Gastrocnemius medialis (tissue), 4 donors: ENCODE data around the gene GPR84. TPM values are rescaled to one million over a fixed set of nuclear protein-coding genes. Genes with fewer than 3 reads are reported as not detected.

Source experiments
- ATAC-seq, 2 donors: fragments of 150-250 bp; one replicate each; pipeline ENCODE4 v1.9.1; 2016
- DNase-seq, 2 donors: peaks; one replicate each; pipeline ENCODE4 v3.0.0-alpha.2; 2019
- H3K27ac ChIP-seq, 4 donors: fragments of 200-600 bp; sonication (generic); 1 replicate in 1 of 4; 2 replicates in 3 of 4; pipeline ENCODE4 v1.5.1; 2016 to 2018; ENCODE audit warnings: mild to moderate bottlenecking in 2 of 4, moderate library complexity in 1 of 4
- H3K27me3 ChIP-seq, 3 donors: fragments of 200-600 bp; sonication (generic) in 2 of 3; 1 replicate in 1 of 3; 2 replicates in 2 of 3; pipeline versions ENCODE4 v1.5.1 to v1.6.0; 2016 to 2019; ENCODE audit warnings: mild to moderate bottlenecking in 1 of 3, moderate library complexity in 1 of 3
- H3K36me3 ChIP-seq, 2 donors: fragments of 200-600 bp; sonication (generic) in 1 of 2; one replicate each; pipeline ENCODE4 v1.5.1; 2017 to 2018
- H3K4me1 ChIP-seq, 2 donors: fragments of 200-600 bp; sonication (generic) in 1 of 2; one replicate each; pipeline ENCODE4 v1.5.1; 2016 to 2017; ENCODE audit warnings: mild to moderate bottlenecking in 2 of 2
- H3K4me3 ChIP-seq, 4 donors: fragments of 200-600 bp; sonication (generic) in 3 of 4; 1 replicate in 1 of 4; 2 replicates in 3 of 4; pipeline ENCODE4 v1.5.1; 2016 to 2019; ENCODE audit warnings: mild to moderate bottlenecking in 2 of 4
- H3K9me3 ChIP-seq, 3 donors: fragments of 200-600 bp; sonication (generic) in 2 of 3; 1 replicate in 1 of 3; 2 replicates in 2 of 3; pipeline ENCODE4 v1.5.1; 2016 to 2019
- POLR2A ChIP-seq, 2 donors: fragments of 450-650 bp; IDR thresholded peaks; one replicate each; pipeline ENCODE4 v1.6.1; 2017; ENCODE audit warnings: antibody characterized with exemption in 2 of 2, mild to moderate bottlenecking in 2 of 2, moderate library complexity in 2 of 2
- in situ Hi-C, 4 donors: fragments of 200-750 bp; cut with MboI; loops; one replicate each; pipeline versions ENCODE4 v1.15.0 to v1.8.0; 2017; ENCODE audit warnings: low sequenced_read_pairs in 4 of 4
- intact Hi-C: fragments of 100-400 bp; cut with DNase I; formaldehyde crosslinking; loops from one replicate; pipeline ENCODE4 v1.15.1; 2023; ENCODE audit warnings: low total_unique reads
- total RNA-seq, 4 donors: library from RNA; depleted of rRNA; stranded (reverse); fragments of >200 nt; gene quantifications; one replicate each; pipeline versions ENCODE4 v1.1.0 to v1.2.3, GENCODE V29; 2016
- TF ChIP-seq, protein P1 (sequence below), 5 experiments: fragments of 450-650 bp in 3 of 5; fragments of 200-600 bp in 2 of 5; sonication (generic) in 2 of 5; IDR thresholded peaks in 4 of 5; conservative IDR thresholded peaks in 1 of 5; 1 replicate in 4 of 5; 2 replicates in 1 of 5; pipeline ENCODE4 v1.5.1; 2016 to 2019; ENCODE audit warnings: antibody characterized with exemption in 5 of 5, mild to moderate bottlenecking in 3 of 5, moderate library complexity in 3 of 5

The GPR84 gene
- total RNA-seq, 4 donors from 2014 or later, result 0.49 to 0.51 TPM; not detected in 2

DNA sequence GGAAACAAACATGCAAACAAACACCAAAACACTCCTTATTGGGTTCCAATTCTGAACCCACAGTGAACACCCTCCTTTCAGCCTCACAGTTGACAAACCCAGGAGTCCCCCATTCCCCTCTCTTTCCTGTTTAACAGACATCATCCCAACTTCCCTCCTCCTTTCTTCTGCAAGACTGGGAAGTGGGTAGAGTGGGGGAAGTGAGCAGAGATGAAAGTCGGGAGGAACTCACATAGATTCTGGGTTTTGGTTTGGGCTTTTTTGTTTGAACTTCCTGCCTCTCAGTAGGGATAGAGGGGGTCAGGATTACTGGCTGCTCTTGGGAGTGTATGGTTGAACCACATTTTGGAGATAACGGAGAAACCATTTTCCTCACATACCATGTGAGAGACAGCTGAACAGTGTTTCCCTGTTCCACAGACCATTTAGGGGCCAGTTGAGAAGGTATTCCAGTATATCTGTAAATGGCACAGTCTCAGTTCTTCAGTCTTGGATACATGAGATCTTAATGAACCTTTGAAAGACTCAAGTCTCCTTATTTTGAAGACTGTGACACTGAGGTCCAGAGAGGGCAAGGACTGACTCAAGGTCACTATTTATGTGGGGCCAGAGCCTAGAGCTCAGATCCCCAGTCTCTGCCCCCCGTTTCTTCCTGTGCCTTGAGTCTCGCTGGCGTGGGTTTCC lies 3.9 kb upstream of the GPR84 start:
- H3K27me3 ChIP-seq, result no peaks in the 10 kb centered on the region
- peak overlapping the region in 1 of 4 donors; percentile 45 for H3K27ac ChIP-seq
- DNase-seq, result no peak
- H3K36me3 ChIP-seq, result no peaks in the 10 kb centered on the region
- peak overlapping the region; percentile 46 to 68 (median 48) for H3K4me3 ChIP-seq
- intact Hi-C loops, result no loop called here
- no peaks in the 10 kb centered on the region for H3K9me3 ChIP-seq
- peaks cover 29 to 30% of the 10 kb centered on the region in 2 donors for H3K4me1 ChIP-seq
- in situ Hi-C loops, result loop anchor here (5.0 to 25.0 kb wide), 5 partner anchors 91 to 381 kb away; partner anchors contain the start of genes HOXC10 (in 2 of the 4), HOXC8 (in 2 of the 4) and HOXC9 (in 2 of the 4)
- peak in 1 of 2 donors; percentile 3 for ATAC-seq
- TF ChIP-seq, protein P1, sequence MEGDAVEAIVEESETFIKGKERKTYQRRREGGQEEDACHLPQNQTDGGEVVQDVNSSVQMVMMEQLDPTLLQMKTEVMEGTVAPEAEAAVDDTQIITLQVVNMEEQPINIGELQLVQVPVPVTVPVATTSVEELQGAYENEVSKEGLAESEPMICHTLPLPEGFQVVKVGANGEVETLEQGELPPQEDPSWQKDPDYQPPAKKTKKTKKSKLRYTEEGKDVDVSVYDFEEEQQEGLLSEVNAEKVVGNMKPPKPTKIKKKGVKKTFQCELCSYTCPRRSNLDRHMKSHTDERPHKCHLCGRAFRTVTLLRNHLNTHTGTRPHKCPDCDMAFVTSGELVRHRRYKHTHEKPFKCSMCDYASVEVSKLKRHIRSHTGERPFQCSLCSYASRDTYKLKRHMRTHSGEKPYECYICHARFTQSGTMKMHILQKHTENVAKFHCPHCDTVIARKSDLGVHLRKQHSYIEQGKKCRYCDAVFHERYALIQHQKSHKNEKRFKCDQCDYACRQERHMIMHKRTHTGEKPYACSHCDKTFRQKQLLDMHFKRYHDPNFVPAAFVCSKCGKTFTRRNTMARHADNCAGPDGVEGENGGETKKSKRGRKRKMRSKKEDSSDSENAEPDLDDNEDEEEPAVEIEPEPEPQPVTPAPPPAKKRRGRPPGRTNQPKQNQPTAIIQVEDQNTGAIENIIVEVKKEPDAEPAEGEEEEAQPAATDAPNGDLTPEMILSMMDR (IDR thresholded peaks at IDR 0.05 in 4 of 5, conservative IDR thresholded peaks at IDR 0.05 in 1 of 5), result no peak
- TF ChIP-seq POLR2A (IDR thresholded peaks at IDR 0.05), result no peak

DNA sequence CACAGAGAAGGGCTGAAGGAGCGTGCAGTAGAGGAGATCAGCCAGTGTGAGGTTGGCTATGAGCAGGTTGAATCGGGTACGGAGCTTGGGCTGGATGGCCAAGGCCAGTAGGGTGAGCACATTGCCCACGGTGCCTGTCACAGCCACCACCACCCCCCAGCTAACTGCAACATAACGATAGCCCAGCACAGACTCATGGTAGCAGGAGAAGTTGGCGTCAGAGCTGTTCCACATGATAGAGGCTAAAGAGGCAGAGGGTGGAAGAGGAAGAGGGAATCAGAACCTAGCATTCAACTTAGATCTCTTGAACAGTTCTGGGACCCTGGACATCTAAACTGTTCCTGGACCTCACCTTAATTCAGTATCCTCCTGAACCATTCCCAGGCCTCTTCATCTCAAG lies 668 bp downstream of the GPR84 start:
- H3K27ac ChIP-seq, result no peak overlapping the region
- no peaks in the 10 kb centered on the region for H3K27me3 ChIP-seq
- ATAC-seq, result no peak
- no peak for TF ChIP-seq POLR2A (IDR thresholded peaks at IDR 0.05)
- TF ChIP-seq, protein P1 (IDR thresholded peaks at IDR 0.05 in 4 of 5, conservative IDR thresholded peaks at IDR 0.05 in 1 of 5), result no peak
- intact Hi-C loops, result loop anchor here (5.0 kb wide), 1 partner anchor 36 kb away; the partner anchor contains the start of gene COPZ1
- H3K4me3 ChIP-seq, result no peak overlapping the region
- H3K36me3 ChIP-seq, result no peaks in the 10 kb centered on the region
- no peaks in the 10 kb centered on the region for H3K9me3 ChIP-seq
- DNase-seq, result no peak
- H3K4me1 ChIP-seq, result peaks cover 10 to 15% of the 10 kb centered on the region in 2 donors
- in situ Hi-C loops, result loop anchor here (5.0 to 25.0 kb wide), 4 partner anchors 139 to 376 kb away; partner anchors contain the start of genes HOXC10 (in 2 of the 4), HOXC8 (in 2 of the 4) and HOXC9 (in 2 of the 4)

DNA sequence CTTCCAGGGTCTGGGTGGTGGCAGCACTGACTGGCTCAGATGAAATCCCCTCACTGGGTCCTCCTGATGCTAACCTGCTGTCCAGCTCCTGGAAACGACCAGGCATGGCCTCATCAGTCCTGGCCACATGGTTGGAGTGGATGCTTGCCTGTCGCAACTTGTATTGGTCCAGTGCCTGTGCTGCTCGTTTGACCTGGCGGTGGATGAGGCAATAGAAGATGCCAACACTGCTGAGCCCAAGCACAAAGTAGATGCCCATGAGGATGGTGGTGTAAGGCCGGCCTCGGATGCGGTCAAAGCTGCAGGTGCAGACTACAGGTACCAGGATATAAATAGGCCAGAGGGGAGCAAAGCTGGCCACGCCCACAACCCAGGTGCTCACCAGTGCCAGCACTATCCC lies 1.2 kb downstream of the GPR84 start:
- Histone ChIP-seq H3K27ac (no peak overlapping the region), H3K36me3 (no peaks in the 10 kb centered on the region), H3K27me3 (no peaks in the 10 kb centered on the region), H3K4me1 (peaks cover 12 to 14% of the 10 kb centered on the region in 2 donors), H3K4me3 (no peak overlapping the region), H3K9me3 (no peaks in the 10 kb centered on the region)
- no peak for TF ChIP-seq POLR2A (IDR thresholded peaks at IDR 0.05)
- TF ChIP-seq, protein P1 (IDR thresholded peaks at IDR 0.05 in 4 of 5, conservative IDR thresholded peaks at IDR 0.05 in 1 of 5), result no peak
- intact Hi-C loops (loop anchor here (5.0 kb wide), 1 partner anchor 36 kb away; the partner anchor contains the start of gene COPZ1), in situ Hi-C loops (loop anchor here (5.0 to 25.0 kb wide), 4 partner anchors 138 to 376 kb away; partner anchors contain the start of genes HOXC10 (in 2 of the 4), HOXC8 (in 2 of the 4) and HOXC9 (in 2 of the 4))
- no peak for ATAC-seq
- DNase-seq, result no peak

DNA sequence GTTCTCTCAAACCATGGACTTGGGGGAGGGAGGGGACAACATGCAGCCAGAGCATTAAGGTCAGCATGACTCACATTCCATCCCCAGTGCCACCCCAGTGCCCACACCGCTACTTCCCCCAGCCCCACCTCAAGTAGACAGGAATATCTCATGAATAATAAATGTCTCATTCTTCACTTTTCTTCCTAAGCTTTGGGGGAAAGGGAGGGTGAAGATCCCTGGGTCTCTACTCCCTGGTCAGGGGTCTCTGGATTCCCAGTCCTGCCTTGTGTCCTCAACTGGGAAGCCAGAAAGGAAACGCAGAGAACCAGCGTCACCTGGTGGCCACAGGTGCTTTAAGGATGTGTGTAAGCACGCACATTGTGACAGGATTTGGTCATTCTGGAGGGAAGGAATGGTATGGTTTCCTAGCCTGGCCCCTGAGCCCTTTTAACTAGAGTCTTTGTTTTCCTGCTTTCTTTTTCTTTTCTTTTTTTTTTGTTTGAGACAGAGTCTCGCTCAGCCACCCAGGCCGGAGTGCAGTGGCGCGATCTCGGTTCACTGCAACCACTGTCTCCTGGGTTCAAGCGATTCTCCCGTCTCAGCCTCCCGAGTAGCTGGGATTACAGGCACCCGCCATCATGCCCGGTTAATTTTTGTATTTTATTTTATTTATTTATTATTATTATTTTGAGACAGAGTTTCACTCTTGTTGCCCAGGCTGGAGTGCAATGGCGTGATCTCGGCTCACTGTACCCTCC lies 3.4 kb downstream of the GPR84 start:
- intact Hi-C loops, result loop anchor here (1.0 to 5.0 kb wide), 3 partner anchors 34 to 140 kb away; partner anchors contain the start of gene COPZ1
- ATAC-seq, result no peak
- no peaks in the 10 kb centered on the region for H3K27me3 ChIP-seq

More for the DNA sequence above, 3.4 kb downstream of the GPR84 start:
- TF ChIP-seq POLR2A (IDR thresholded peaks at IDR 0.05), result no peak
- TF ChIP-seq, protein P1 (IDR thresholded peaks at IDR 0.05 in 4 of 5, conservative IDR thresholded peaks at IDR 0.05 in 1 of 5), result peak; percentile 71 to 80 (median 77)
- peak overlapping the region; percentile 88 to 94 (median 89) for H3K27ac ChIP-seq
- no peaks in the 10 kb centered on the region for H3K9me3 ChIP-seq
- no peak overlapping the region for H3K4me3 ChIP-seq
- peak in 1 of 2 donors; percentile 71 for DNase-seq
- no peaks in the 10 kb centered on the region for H3K36me3 ChIP-seq
- peaks cover 12 to 18% of the 10 kb centered on the region in 2 donors for H3K4me1 ChIP-seq
- in situ Hi-C loops, result loop anchor here (5.0 to 25.0 kb wide), 4 partner anchors 136 to 374 kb away; partner anchors contain the start of genes HOXC10 (in 2 of the 4), HOXC8 (in 2 of the 4) and HOXC9 (in 2 of the 4)
